Left kidney (tissue), 2 donors: ENCODE results near the gene CCDC154. TPM values are rescaled to one million over a fixed set of nuclear protein-coding genes. Genes with fewer than 3 reads are reported as not detected.
"Not testable (repeated sequence)": the region's sequence is repeated elsewhere in the genome, so short reads cannot be mapped to it uniquely, and the experiment has no call there.

ENCODE experiments used
- DNase-seq: peaks from one replicate; pipeline ENCODE4 v3.0.0-alpha.2; 2013
- polyA plus RNA-seq: library from polyadenylated mRNA; unstranded; fragments of 120-200 nt; gene quantifications from one replicate; pipeline ENCODE4 v1.2.1, GENCODE V29; 2013; ENCODE audit not compliant: insufficient read length

Gene CCDC154
- polyA plus RNA-seq, 1 donor: 2.6 TPM

GRCh38 chr16:1455190-1456171 lies 11.1 kb upstream of the CCDC154 start:
- DNase-seq: no peak

DNA sequence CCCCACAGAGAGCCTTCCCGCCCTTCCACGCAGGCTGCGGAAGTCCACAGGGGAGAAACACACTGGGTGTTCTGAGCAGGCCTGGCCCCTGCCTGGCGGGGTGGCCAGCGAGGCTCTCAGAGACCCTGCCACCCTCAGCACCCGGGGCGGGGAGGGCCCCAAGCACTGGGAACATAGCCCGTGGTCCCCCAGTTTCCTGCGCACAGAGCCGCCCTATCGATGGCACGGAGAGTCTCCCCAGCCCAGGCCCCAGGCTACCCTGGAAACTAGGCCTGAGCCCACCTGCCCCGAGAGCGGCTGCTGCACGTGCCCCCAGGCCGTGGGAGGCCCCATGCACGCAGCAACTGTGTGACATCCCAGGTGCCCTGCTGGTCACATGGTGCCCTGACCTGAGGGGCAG lies 10.2 kb upstream of the CCDC154 start:
- no peak for DNase-seq

DNA sequence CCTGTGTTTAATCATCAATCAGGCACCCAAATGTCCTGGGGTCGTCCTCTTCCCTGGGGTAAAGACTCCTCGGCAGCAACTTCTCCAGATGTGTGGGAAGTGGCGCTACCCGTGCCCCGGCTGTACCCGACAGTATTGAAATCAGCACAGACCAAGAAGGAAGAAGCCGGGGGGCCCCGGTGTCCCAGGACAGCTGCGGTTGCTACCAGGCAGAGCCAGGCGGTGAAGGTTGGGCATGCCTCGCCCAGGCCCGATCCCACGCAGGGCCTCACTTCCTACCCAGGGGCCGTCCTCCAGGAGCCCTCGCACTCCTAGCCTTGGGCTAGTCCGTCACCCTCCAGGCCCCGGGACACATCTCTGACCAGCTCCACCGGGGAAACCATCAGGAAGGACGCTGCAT lies 9.0 kb upstream of the CCDC154 start:
- DNase-seq: no peak

- DNase-seq: no peak
These were observed 8.2 kb upstream of the CCDC154 start for GRCh38 chr16:1452530-1452929.

DNA sequence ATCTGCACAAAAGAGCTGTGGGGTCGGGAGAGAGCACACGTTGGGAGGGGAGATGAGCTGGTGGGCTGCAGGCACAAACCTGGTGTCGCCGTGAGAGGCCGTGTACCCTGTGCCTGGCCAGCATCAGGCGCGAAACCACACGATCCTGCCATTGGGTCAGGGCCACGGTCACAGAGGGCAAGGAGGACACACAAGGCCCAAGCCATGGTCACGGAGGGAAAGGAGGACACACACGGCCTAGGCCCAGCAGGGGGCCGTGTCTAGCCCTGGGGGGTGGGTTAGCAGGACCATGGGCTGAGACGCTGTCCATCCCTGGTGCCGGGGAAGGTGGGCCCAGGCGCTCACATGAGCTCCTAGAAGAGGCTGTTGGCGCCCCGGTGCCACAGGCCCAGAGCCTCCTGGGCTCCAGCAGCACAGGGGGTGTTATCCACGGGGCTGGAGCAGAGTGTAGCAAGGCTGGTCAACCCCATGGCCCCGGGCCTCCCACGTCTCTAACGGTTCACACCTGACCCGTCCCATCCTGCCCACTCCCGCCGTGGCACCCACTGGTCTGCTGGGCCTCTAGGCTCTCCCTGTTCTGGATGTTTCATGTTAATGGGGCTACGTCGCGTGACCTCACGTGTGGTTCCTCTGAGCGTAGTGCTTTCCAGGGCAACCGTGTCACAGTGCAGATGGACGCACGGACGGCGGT lies 7.5 kb upstream of the CCDC154 start:
- DNase-seq: no peak

- DNase-seq: no peak
These were observed 6.5 kb upstream of the CCDC154 start for GRCh38 chr16:1450841-1451240.

- DNase-seq: no peak
These were observed 5.9 kb upstream of the CCDC154 start for GRCh38 chr16:1450218-1450617.

DNA sequence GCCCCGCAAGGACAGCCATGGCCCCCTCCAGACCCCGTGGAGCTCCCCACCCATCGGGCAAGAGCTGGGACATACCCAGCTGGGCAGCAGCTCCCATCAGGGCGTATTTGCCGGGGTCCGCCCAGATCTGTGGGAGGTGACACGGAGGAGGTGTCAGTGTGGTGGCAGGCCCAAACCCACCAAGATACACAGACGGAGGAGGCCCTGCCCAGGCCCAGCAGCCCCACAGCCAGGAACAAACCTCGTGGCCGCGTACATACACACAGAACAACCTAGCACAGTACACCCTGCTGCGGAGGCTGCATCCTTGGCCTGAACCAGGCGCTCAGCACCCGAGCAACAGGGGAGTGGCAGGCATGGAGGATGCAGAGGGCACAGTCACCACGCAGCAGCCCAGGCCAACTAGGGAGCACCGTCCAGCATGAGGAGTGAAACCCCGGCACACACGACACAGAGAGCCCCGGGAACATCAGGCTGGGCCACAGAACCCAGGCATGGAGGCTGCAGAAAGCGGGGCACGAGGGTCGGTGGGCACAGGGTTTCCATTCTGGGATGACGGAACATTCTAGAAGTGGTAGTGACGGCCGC lies 4.9 kb upstream of the CCDC154 start:
- DNase-seq: no peak

DNA sequence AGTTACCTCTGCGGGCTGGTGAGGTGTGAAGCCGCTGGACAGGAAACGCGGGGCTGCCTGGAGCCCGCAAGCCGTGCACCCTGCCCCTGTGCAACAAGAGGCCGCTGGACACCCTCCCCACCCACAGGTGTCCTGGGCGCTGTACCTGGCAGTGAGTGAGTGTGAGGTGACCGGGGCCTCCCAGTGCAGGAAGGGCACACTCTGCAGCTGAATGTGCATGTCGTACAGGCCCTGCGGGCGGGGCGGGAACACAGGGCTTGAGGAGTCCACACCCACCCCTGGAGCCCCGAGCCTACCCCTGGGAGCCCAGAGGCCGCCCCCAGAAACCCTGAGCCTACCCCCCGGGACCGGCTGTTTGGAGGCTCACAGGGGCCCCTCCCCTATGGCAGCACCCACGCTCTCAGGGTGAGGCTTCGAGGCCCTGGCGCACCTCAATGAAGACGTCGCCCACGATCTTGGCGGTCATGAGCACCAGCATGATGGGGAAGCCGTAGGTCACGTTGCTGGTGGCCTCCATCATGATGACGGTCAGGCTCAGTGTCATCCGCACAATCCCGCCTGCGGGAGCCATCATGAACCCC lies 4.3 kb upstream of the CCDC154 start:
- no peak for DNase-seq

- DNase-seq: no peak
These were observed 3.6 kb upstream of the CCDC154 start for GRCh38 chr16:1447965-1448364.

DNA sequence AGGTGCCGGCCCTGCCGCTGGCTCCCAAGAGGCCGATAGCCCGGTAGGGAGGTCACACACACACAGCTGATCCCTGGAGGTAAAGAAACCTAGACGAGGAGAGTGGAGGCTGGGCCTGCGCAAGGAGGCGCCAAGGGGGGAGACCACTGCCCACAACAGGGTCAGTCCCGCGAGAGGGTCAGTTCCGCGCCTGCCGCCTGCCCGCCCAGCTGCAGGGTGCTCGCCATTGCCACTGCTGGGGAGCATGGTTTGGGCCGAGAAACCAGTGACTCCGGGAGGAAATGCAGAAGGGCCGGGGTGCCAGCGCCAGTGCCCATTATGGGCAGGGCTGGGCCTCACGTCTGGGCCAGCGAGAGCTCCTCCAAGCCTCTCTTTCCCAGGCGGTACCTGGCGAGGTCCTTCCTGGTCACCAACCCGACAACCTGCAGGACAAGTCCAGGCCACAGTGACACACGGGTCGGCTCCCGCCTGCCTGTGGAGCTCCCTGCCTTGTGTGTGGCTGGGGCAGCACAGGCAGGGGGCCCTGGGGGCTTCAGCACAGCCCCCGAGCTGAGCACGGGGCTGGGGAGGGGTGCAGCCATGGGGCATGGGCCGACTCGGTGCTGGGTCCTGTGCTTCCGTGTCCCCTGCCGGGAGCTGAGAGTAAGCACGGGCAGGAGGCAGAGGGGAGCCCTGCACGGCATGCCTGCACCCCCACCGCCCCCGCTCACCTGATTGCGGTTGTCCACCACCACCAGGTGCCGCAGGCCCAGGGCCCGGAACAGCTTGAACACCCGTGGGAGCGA lies 2.1 kb upstream of the CCDC154 start:
- no peak for DNase-seq

DNA sequence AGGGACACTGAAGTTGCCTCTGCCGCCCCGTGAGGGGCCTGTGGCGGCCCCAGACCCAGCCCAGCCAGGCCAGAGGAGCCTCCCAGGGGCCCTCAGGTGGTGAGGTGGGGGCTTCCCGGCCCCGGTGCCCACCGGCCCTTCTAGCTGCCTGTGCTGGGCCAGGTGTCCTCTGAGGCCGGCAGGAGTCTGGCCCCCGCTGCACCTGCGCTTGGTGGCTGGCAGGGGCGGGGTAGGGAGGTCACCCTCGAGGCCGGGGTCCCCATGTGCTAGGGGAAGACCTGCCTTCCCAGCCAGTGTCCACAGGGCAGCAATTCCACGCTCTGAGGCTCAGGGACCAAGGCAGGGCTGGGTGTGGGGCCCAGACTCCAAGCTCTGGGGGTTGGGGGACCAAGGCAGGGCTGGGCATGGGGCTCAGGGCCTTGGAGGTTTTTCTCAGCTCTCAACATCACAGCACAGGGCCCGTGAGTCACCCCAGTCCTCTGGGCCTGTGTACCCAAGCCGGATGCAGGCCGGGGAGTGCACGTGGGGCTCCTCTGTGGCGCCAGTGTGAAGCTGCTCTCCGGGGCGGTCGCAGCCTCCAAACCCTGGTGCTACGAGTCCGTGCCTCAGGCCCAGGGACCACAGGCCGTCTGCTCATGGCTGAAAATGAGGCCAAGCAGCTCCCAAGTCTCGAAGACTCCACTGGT lies 1.3 kb upstream of the CCDC154 start:
- DNase-seq: no peak

DNA sequence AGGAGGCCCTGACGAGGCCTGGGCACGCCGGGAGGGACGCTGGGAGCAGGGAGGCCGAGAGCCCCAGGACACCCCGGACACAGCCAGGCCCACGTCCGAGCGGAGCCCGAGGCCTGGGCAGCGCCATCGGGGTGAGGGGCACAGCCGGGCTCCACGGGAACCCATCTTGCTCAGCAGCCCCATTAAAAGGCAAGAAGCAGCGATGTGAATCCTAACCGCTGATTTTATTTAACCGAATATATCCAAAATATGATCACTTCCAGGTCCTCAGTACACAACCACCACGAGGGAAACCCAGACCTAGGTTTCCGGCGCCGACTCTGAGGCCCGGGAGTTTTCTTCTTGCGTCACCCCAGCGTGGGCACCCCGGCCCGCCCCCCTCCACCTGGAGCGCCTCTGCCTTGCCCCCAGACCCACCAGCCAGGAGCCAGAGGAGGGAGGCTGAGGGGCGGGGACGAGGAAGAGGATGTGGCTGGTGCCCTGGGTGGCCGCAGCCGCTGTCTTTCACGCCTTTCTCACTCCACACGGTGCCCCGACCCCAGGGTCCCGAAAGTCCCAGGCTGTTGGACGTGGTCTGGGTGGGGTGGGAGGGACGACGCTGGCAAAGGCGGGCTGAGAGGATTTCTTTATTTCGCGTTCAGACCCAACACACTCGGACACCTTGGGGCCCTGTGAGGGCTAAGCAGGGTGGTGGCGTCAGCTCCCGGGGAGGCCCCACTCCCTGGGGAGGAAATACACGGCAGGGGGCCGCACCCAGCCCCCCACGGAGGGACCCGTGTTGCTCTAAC lies 568 bp upstream of the CCDC154 start:
- DNase-seq: no peak

DNA sequence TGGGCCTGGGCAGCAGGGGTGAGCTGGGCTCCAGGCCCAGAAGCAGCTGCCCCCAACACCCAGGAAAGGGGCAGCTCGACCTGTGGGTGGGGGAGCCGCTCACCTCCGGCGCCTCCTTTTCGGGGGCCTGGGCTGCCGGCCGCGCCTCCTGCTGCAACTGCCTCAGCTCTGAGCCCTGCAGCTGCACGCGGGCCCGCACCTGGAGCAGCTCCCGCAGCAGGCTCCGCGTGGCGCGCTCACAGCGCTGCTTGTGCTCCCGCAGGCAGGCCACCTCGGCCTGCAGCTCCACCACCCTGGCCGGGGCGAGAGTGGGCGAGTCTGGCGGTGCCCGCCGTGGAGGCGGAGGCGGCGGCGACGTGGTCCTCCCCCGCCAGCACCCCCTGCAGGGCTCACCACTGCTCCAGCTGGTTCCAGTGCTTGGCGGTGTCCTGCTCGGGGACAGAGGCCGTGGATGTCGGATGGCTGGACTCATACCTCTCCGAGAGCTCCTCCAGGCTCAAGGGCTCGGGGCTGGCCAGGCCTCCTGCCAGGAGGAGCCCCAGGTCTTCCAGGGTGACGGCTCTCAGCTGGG lies 868 bp downstream of the CCDC154 start:
- DNase-seq: no peak

DNA sequence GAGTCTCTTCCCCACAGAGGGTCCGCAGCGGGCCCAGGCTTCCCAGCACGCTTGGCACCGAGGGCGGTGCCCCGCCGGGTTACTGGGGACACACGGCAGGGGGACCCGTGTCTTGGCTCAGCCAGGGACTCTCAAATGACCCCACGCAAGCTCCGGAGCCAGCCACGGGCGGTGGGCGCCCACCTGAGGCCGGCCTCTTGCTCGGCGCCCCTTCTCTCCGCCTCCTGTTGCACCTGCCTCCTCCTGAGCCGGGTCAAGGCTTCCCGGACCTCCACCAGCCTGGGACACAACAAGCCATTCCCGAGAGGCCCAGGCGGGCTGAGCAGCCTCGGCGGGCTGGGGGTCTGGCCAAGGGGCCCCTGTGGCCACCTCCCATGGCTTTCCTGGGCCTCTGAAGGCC lies 1.7 kb downstream of the CCDC154 start:
- no peak for DNase-seq

DNA sequence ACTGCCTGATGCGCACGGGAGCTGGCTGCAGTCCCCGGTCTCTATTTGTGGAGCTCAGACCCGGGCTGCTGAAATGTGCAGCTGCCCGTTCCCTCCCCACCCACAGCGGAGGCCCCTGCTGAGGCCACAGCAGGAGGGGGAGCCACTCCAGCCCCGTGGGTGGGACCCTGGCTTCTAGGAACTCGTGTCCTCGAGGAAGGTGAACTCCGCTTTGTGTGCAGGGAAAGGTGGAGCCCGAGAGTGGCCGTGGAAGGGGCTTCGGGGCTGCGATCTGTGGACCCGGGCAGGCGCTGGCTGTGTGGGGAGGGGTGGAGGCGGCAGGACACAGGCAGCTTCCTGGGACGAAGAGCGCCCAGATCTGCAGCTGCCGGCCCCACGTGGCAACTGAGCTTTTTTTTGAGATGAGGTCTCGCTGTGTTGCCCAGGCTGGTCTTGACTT lies 2.9 kb downstream of the CCDC154 start:
- DNase-seq: no peak

- DNase-seq: not testable (repeated sequence)
These were observed 4.7 kb downstream of the CCDC154 start for GRCh38 chr16:1439699-1440074.

DNA sequence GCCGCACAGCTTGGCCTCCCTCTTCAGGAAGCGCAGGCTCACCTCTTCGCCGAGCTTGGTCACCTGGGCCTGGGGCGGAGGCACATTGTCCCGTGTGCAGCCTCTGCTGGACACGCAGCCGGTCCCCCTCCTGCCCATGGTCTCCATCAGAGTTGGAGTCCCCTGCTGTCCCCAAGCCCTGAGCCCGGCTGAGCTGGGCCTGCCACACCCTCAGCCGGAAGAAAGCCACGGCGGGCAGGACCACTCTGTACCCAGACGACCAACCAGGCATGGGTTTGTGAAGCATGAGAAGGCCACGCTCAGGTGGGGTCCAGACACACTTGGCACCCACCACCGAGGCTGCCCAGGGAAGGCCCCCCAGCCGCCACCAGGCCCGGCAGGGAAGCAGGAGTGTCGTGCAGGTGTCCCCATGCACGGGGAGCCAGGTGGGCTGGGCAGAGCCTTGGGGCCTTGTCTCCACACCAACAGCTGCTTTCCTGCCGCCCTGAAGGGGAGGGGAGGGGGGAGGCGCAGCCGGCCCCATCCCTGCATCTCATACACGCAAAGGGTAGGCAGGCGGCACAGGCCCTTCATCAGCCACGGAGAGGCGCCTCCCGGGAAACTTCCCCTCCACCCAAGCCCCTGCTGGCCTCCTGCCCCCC lies 5.2 kb downstream of the CCDC154 start:
- DNase-seq: no peak
